GM23338 (cell line): ENCODE results near the gene OR5J2. TPM values are rescaled to one million over a fixed set of nuclear protein-coding genes. Genes with fewer than 3 reads are reported as not detected.

Experiments
- ATAC-seq: fragments of 200-7000 bp; cut with Tn5 transposase; 3 replicates; pipeline ENCODE4 v1.9.1; 2020
- DNase-seq: peaks from one replicate; pipeline ENCODE4 v3.0.0-alpha.2; 2015; ENCODE audit warnings: low spot score
- H2AFZ ChIP-seq: fragments of 200-600 bp; sonication (generic); 2 replicates; pipeline ENCODE4 v1.8.0; 2016; ENCODE audit warnings: antibody characterized with exemption, mild to moderate bottlenecking, moderate library complexity
- H3F3A ChIP-seq: fragments of 200-600 bp; sonication (generic); replicated peaks from 2 replicates; pipeline ENCODE4 v1.8.0; 2017; ENCODE audit warnings: antibody characterized with exemption, mixed run types, low read depth
- H3K27ac ChIP-seq: fragments of 200-600 bp; sonication (generic); 2 replicates; pipeline ENCODE4 v1.6.1; 2016; ENCODE audit warnings: low read depth
- H3K27me3 ChIP-seq: fragments of 200-600 bp; sonication (generic); 2 replicates; pipeline ENCODE4 v1.8.0; 2016; ENCODE audit warnings: mild to moderate bottlenecking, mixed run types, moderate library complexity; ENCODE audit not compliant: insufficient read depth
- H3K36me3 ChIP-seq: fragments of 200-600 bp; sonication (generic); 2 replicates; pipeline ENCODE4 v1.8.0; 2016; ENCODE audit warnings: mild to moderate bottlenecking; ENCODE audit not compliant: insufficient read depth
- H3K4me1 ChIP-seq: fragments of 200-600 bp; sonication (generic); 2 replicates; pipeline ENCODE4 v1.8.0; 2016; ENCODE audit warnings: mild to moderate bottlenecking, moderate library complexity; ENCODE audit not compliant: insufficient read depth
- H3K4me2 ChIP-seq: fragments of 200-600 bp; sonication (generic); 2 replicates; pipeline ENCODE4 v1.7.1; 2017; ENCODE audit warnings: mixed run types
- H3K4me3 ChIP-seq: fragments of 200-600 bp; sonication (generic); 2 replicates; pipeline ENCODE4 v1.6.1; 2016; ENCODE audit warnings: mixed run types
- H3K79me2 ChIP-seq: fragments of 200-600 bp; sonication (generic); replicated peaks from 2 replicates; pipeline ENCODE4 v1.8.0; 2017; ENCODE audit warnings: mild to moderate bottlenecking; ENCODE audit not compliant: insufficient read depth
- H3K9me2 ChIP-seq: fragments of 200-600 bp; sonication (generic); 2 replicates; pipeline ENCODE4 v1.8.0; 2017; ENCODE audit not compliant: insufficient read depth
- H4K20me1 ChIP-seq: fragments of 200-600 bp; sonication (generic); replicated peaks from 2 replicates; pipeline ENCODE4 v1.8.0; 2017; ENCODE audit warnings: mild to moderate bottlenecking; ENCODE audit not compliant: insufficient read depth
- H3K27ac Mint-ChIP-seq: 2 replicates; pipeline ENCODE4 v1.8.0; 2020; ENCODE audit warnings: inconsistent platforms, mild to moderate bottlenecking, moderate library complexity, mixed read lengths
- H3K27me3 Mint-ChIP-seq: 3 replicates; pipeline ENCODE4 v1.8.0; 2022; ENCODE audit warnings: low read depth, mild to moderate bottlenecking, moderate library complexity, mixed read lengths, inconsistent platforms; ENCODE audit not compliant: insufficient read depth, poor library complexity
- H3K36me3 Mint-ChIP-seq: 3 replicates; pipeline ENCODE4 v1.8.0; 2021; ENCODE audit warnings: low read depth, mild to moderate bottlenecking, inconsistent platforms, moderate library complexity, mixed read lengths
- H3K4me1 Mint-ChIP-seq: 3 replicates; pipeline ENCODE4 v1.8.0; 2020; ENCODE audit warnings: mild to moderate bottlenecking, inconsistent platforms, mixed read lengths
- H3K4me3 Mint-ChIP-seq: 3 replicates; pipeline ENCODE4 v1.8.0; 2021; ENCODE audit warnings: moderate library complexity, mild to moderate bottlenecking, inconsistent platforms, mixed read lengths
- H3K9me3 Mint-ChIP-seq: 3 replicates; pipeline ENCODE4 v1.8.0; 2020; ENCODE audit warnings: moderate library complexity, mild to moderate bottlenecking, inconsistent platforms, mixed read lengths
- CREB1 ChIP-seq: fragments of 250-450 bp; sonication (Bioruptor Pico); IDR thresholded peaks from 2 replicates; pipeline ENCODE4 v1.5.0; 2020; ENCODE audit warnings: low read depth, mild to moderate bottlenecking, moderate library complexity
- CTCF ChIP-seq, 2 experiments: fragments of 200-600 bp in 1 of 2; sonication (generic) in 1 of 2; conservative IDR thresholded peaks; 2 replicates each; pipeline versions ENCODE4 v1.5.1 to v1.6.1; 2016 to 2017; ENCODE audit warnings: antibody characterized with exemption in 2 of 2, low read depth in 2 of 2, mild to moderate bottlenecking in 2 of 2, moderate library complexity in 1 of 2
- ETS1 ChIP-seq: IDR thresholded peaks from 2 replicates; pipeline ENCODE4 v1.6.1; 2016; ENCODE audit warnings: antibody characterized with exemption
- EZH2 ChIP-seq: fragments of 200-600 bp; sonication (generic); IDR thresholded peaks from one replicate; pipeline ENCODE4 v1.8.0; 2017; ENCODE audit warnings: antibody characterized with exemption, mild to moderate bottlenecking, low read depth; ENCODE audit not compliant: unreplicated experiment
- EZH2phosphoT487 ChIP-seq: fragments of 200-600 bp; sonication (generic); IDR thresholded peaks from one replicate; pipeline ENCODE4 v1.8.1; 2018; ENCODE audit warnings: antibody characterized with exemption; ENCODE audit not compliant: unreplicated experiment
- JUNB ChIP-seq: IDR thresholded peaks from one replicate; pipeline ENCODE4 v1.6.1; 2016; ENCODE audit warnings: antibody characterized with exemption; ENCODE audit not compliant: unreplicated experiment
- NANOG ChIP-seq: IDR thresholded peaks from 2 replicates; pipeline ENCODE4 v1.6.1; 2016; ENCODE audit warnings: antibody characterized with exemption, borderline replicate concordance
- POLR2AphosphoS5 ChIP-seq: IDR thresholded peaks from 2 replicates; pipeline ENCODE4 v1.6.1; 2016; ENCODE audit warnings: antibody characterized with exemption, low read depth
- REST ChIP-seq: IDR thresholded peaks from one replicate; pipeline ENCODE4 v1.6.1; 2018; ENCODE audit warnings: antibody characterized with exemption; ENCODE audit not compliant: unreplicated experiment
- STAT1 ChIP-seq: IDR thresholded peaks from one replicate; pipeline ENCODE4 v1.6.1; 2016; ENCODE audit warnings: antibody characterized with exemption; ENCODE audit not compliant: unreplicated experiment
- ZNF114 ChIP-seq: fragments of 250-450 bp; sonication (Bioruptor Pico); IDR thresholded peaks from 2 replicates; pipeline ENCODE4 v1.5.0; 2020; ENCODE audit warnings: mild to moderate bottlenecking, moderate library complexity
- ZNF331 ChIP-seq: fragments of 250-450 bp; sonication (Bioruptor Pico); IDR thresholded peaks from 2 replicates; pipeline ENCODE4 v1.5.0; 2020; ENCODE audit warnings: low read depth, mild to moderate bottlenecking, moderate library complexity
- ZNF462 ChIP-seq: fragments of 250-450 bp; sonication (Bioruptor Pico); IDR thresholded peaks from 2 replicates; pipeline ENCODE4 v1.5.0; 2020; ENCODE audit warnings: mild to moderate bottlenecking, moderate library complexity
- polyA plus RNA-seq: library from polyadenylated mRNA; unstranded; fragments of >200 nt; fragmentation: Nextera tagmentation; extraction: Ambion mirVana; gene quantifications from 2 replicates; pipeline ENCODE4 v1.2.1, GENCODE V29; 2016
- total RNA-seq: library from RNA; depleted of rRNA; stranded (reverse); fragments of >200 nt; shearing (Covaris generic); gene quantifications from 2 replicates; pipeline ENCODE4 v1.2.3, GENCODE V29; 2014

The OR5J2 gene
- total and polyA plus RNA-seq, 2 experiments from 2014 or later: not detected

GRCh38 chr11:56160217-56160616 lies 16.2 kb upstream of the OR5J2 start, which contains the start of gene OR8K5:
Gene OR8K5 (minus strand): TSS chr11:56160317. CDS start chr11:56160317, 0 bp downstream.
- Histone ChIP-seq H3K4me2 (no peak within 1 kb of the TSS), H3K4me1 (no peaks in the 10 kb centered on the region), H3K27ac (no peak within 1 kb of the TSS), H3K9me2 (0 out of 2 replicates have a peak, but pooled peaks cover 4% of the 10 kb centered on the region), H3F3A (no peaks in the 10 kb centered on the region), H3K4me3 (no peak within 1 kb of the TSS), H3K27me3 (no peaks in the 10 kb centered on the region), H2AFZ (no peak within 1 kb of the TSS), H3K36me3 (no peaks in the 10 kb centered on the region), H3K79me2 (no peaks in the 10 kb centered on the region), H4K20me1 (no peaks in the 10 kb centered on the region)
- DNase-seq (no peak), ATAC-seq (no peak)
- TF ChIP-seq ETS1: no peak
- no peak for TF ChIP-seq JUNB
- TF ChIP-seq POLR2AphosphoS5: no peak
- no peak for TF ChIP-seq ZNF331
- no peak for TF ChIP-seq CTCF (conservative IDR thresholded peaks at IDR 0.05; ENCODE audit: low read depth in 2 of 2)
- TF ChIP-seq REST: no peak
- no peak for TF ChIP-seq CREB1 (CRISPR knock-in tag)
- no peak for TF ChIP-seq ZNF114 (CRISPR knock-in tag)
- TF ChIP-seq EZH2: no peak
- TF ChIP-seq EZH2phosphoT487: no peak
- TF ChIP-seq ZNF462 (CRISPR knock-in tag): no peak
- TF ChIP-seq NANOG: no peak
- TF ChIP-seq STAT1: no peak
- H3K9me3 Mint-ChIP-seq: peaks cover 9% of the 10 kb centered on the region
- H3K4me3 Mint-ChIP-seq: no peak within 1 kb of the TSS
- no peaks in the 10 kb centered on the region for H3K36me3 Mint-ChIP-seq
- no peaks in the 10 kb centered on the region for H3K4me1 Mint-ChIP-seq
- no peak within 1 kb of the TSS for H3K27ac Mint-ChIP-seq
- no peaks in the 10 kb centered on the region for H3K27me3 Mint-ChIP-seq
